SK-N-SH (cell line): ENCODE measurements around the gene FASTKD2. TPM values are rescaled to one million over a fixed set of nuclear protein-coding genes. Genes with fewer than 3 reads are reported as not detected.
A peak's percentile ranks its signal among the peaks of the same experiment; 100 is the strongest.

ENCODE experiments used
- CTCF ChIA-PET: fragments of 300-600, 350-600 bp; formaldehyde crosslinking; extraction: SDS; loops from one replicate; lab custom pipeline; 2021; lab: Yijun Ruan, JAX
- POLR2A ChIA-PET: fragments of 350-600 bp; sonication (Branson Sonifier 250); formaldehyde crosslinking; extraction: SDS; loops from one replicate; lab custom pipeline; 2020; ENCODE audit warnings: antibody characterized with exemption, inconsistent platforms; lab: Yijun Ruan, JAX
- DNase-seq: peaks from one replicate; pipeline ENCODE4 v3.0.0; 2012
- H2AFZ ChIP-seq: fragments of 200-600 bp; sonication (generic); 2 replicates; pipeline ENCODE4 v1.8.1; 2016; ENCODE audit warnings: antibody characterized with exemption, mild to moderate bottlenecking, low read depth
- H3F3A ChIP-seq: fragments of 200-600 bp; sonication (generic); replicated peaks from 2 replicates; pipeline ENCODE3; 2016; ENCODE audit warnings: antibody characterized with exemption, mild to moderate bottlenecking; ENCODE audit not compliant: insufficient read depth
- H3K27ac ChIP-seq, 2 experiments: fragments of 200-500 bp in 1 of 2; fragments of 200-600 bp in 1 of 2; sonication (Bioruptor generic) in 1 of 2; sonication (generic), shearing (Covaris generic) in 1 of 2; 2 replicates each; pipeline versions ENCODE4 v1.5.1 to v1.6.1; 2014 to 2016; ENCODE audit warnings: low read depth in 2 of 2, inconsistent platforms in 1 of 2, low read length in 1 of 2, mild to moderate bottlenecking in 1 of 2, mixed read lengths in 1 of 2
- H3K27me3 ChIP-seq: fragments of 200-600 bp; sonication (generic), shearing (Covaris generic); 2 replicates; pipeline ENCODE4 v1.6.1; 2016; ENCODE audit warnings: mixed run types; ENCODE audit not compliant: insufficient read depth
- H3K36me3 ChIP-seq, 2 experiments: fragments of 200-500 bp in 1 of 2; fragments of 200-600 bp in 1 of 2; sonication (Bioruptor generic) in 1 of 2; sonication (generic) in 1 of 2; replicated peaks in 1 of 2; 2 replicates each; pipeline versions ENCODE3 to v1.5.1; 2014 to 2016; ENCODE audit warnings: low read length in 1 of 2, mild to moderate bottlenecking in 1 of 2; ENCODE audit not compliant: insufficient read depth in 2 of 2, control insufficient read depth in 1 of 2
- H3K4me1 ChIP-seq, 2 experiments: fragments of 200-500 bp in 1 of 2; fragments of 200-600 bp in 1 of 2; sonication (Bioruptor generic) in 1 of 2; sonication (generic), shearing (Covaris generic) in 1 of 2; 2 replicates each; pipeline versions ENCODE4 v1.5.1 to v1.6.1; 2014 to 2016; ENCODE audit warnings: low read depth in 1 of 2, low read length in 1 of 2, mixed run types in 1 of 2; ENCODE audit not compliant: insufficient read depth in 2 of 2, control insufficient read depth in 1 of 2
- H3K4me2 ChIP-seq: fragments of 200-600 bp; sonication (generic), shearing (Covaris generic); 2 replicates; pipeline ENCODE4 v1.6.1; 2017; ENCODE audit warnings: mixed run types
- H3K4me3 ChIP-seq, 2 experiments: fragments of 200-500 bp in 1 of 2; fragments of 200-600 bp in 1 of 2; sonication (Bioruptor generic) in 1 of 2; sonication (generic), shearing (Covaris generic) in 1 of 2; 2 replicates each; pipeline versions ENCODE4 v1.5.1 to v1.8.1; 2014 to 2016; ENCODE audit warnings: low read depth in 2 of 2, inconsistent platforms in 1 of 2, low read length in 1 of 2, mild to moderate bottlenecking in 1 of 2, mixed read lengths in 1 of 2, moderate library complexity in 1 of 2
- H3K79me2 ChIP-seq: fragments of 200-600 bp; sonication (generic); 2 replicates; pipeline ENCODE4 v1.8.1; 2017; ENCODE audit warnings: mild to moderate bottlenecking; ENCODE audit not compliant: insufficient read depth
- H3K9ac ChIP-seq: fragments of 200-600 bp; sonication (generic); 2 replicates; pipeline ENCODE4 v1.6.1; 2017; ENCODE audit warnings: mixed run types
- H3K9me2 ChIP-seq: fragments of 200-600 bp; sonication (generic); 2 replicates; pipeline ENCODE4 v1.6.1; 2017; ENCODE audit warnings: mixed run types
- H3K9me3 ChIP-seq: fragments of 200-600 bp; sonication (generic); 2 replicates; pipeline ENCODE4 v1.6.1; 2017; ENCODE audit warnings: mixed run types, mild to moderate bottlenecking, moderate library complexity
- H4K20me1 ChIP-seq: fragments of 200-600 bp; sonication (generic); 2 replicates; pipeline ENCODE4 v1.6.1; 2017; ENCODE audit warnings: mild to moderate bottlenecking, mixed run types; ENCODE audit not compliant: insufficient read depth
- CHD2 ChIP-seq: fragments of 150-350 bp; IDR thresholded peaks from 2 replicates; pipeline ENCODE4 v1.6.1; 2018; ENCODE audit warnings: low read length; ENCODE audit not compliant: partially characterized antibody
- EP300 ChIP-seq, 2 experiments: IDR thresholded peaks; 2 replicates each; pipeline versions ENCODE4 v1.4.0 to v1.6.1; 2012; ENCODE audit warnings: borderline replicate concordance in 1 of 2, low read depth in 1 of 2, low read length in 1 of 2
- IRF3 ChIP-seq: fragments of 150-350 bp; IDR thresholded peaks from 2 replicates; pipeline ENCODE4 v1.6.1; 2016; ENCODE audit warnings: mild to moderate bottlenecking, low read depth, low read length
- MEF2A ChIP-seq: IDR thresholded peaks from 2 replicates; pipeline ENCODE4 v1.4.0; 2012; ENCODE audit warnings: low read depth, borderline replicate concordance
- MXI1 ChIP-seq: IDR thresholded peaks from 2 replicates; pipeline ENCODE4 v1.6.1; 2012; ENCODE audit warnings: mild to moderate bottlenecking, low read depth, low read length, improper control_type of control experiment
- POLR2AphosphoS5 ChIP-seq: IDR thresholded peaks from 2 replicates; pipeline ENCODE4 v1.6.1; 2012; ENCODE audit warnings: low read depth, low read length
- RAD21 ChIP-seq: IDR thresholded peaks from 2 replicates; pipeline ENCODE4 v1.6.1; 2012; ENCODE audit warnings: mild to moderate bottlenecking, low read length
- REST ChIP-seq: IDR thresholded peaks from 2 replicates; pipeline ENCODE4 v1.6.1; 2012; ENCODE audit warnings: mild to moderate bottlenecking, low read depth, low read length, moderate library complexity
- RFX5 ChIP-seq: IDR thresholded peaks from 2 replicates; pipeline ENCODE4 v1.6.1; 2012; ENCODE audit warnings: mild to moderate bottlenecking, improper control_type of control experiment, low read length
- SMC3 ChIP-seq: IDR thresholded peaks from 2 replicates; pipeline ENCODE4 v1.6.1; 2012; ENCODE audit warnings: low read depth, low read length, improper control_type of control experiment
- TEAD4 ChIP-seq: IDR thresholded peaks from 2 replicates; pipeline ENCODE4 v1.4.0; 2012; ENCODE audit warnings: mild to moderate bottlenecking, borderline replicate concordance; ENCODE audit not compliant: insufficient read depth
- WGBS: methylation state at CpG from one replicate; pipeline ENCODE4 v1.1.6; 2017; ENCODE audit warnings: low lambda C conversion rate; 5-methylcytosine and 5-hydroxymethylcytosine counted together
- polyA plus RNA-seq, 3 experiments: library from polyadenylated mRNA; depleted of rRNA; stranded (reverse); fragments of >200 nt; gene quantifications; 2 replicates each; pipeline ENCODE4 v1.2.3, GENCODE V29; 2012
- TF ChIP-seq, protein P1 (sequence below): IDR thresholded peaks from 2 replicates; pipeline ENCODE4 v1.4.0; 2012; ENCODE audit warnings: low read depth
- TF ChIP-seq, protein P2 (sequence below): fragments of 200-600 bp; sonication (generic); IDR thresholded peaks from 2 replicates; pipeline ENCODE4 v1.6.1; 2017; ENCODE audit warnings: antibody characterized with exemption, mild to moderate bottlenecking, moderate library complexity

The FASTKD2 gene
- polyA plus RNA-seq, 1 of the 3 experiments (the other 2 are of a cell fraction): 15.1 TPM

DNA sequence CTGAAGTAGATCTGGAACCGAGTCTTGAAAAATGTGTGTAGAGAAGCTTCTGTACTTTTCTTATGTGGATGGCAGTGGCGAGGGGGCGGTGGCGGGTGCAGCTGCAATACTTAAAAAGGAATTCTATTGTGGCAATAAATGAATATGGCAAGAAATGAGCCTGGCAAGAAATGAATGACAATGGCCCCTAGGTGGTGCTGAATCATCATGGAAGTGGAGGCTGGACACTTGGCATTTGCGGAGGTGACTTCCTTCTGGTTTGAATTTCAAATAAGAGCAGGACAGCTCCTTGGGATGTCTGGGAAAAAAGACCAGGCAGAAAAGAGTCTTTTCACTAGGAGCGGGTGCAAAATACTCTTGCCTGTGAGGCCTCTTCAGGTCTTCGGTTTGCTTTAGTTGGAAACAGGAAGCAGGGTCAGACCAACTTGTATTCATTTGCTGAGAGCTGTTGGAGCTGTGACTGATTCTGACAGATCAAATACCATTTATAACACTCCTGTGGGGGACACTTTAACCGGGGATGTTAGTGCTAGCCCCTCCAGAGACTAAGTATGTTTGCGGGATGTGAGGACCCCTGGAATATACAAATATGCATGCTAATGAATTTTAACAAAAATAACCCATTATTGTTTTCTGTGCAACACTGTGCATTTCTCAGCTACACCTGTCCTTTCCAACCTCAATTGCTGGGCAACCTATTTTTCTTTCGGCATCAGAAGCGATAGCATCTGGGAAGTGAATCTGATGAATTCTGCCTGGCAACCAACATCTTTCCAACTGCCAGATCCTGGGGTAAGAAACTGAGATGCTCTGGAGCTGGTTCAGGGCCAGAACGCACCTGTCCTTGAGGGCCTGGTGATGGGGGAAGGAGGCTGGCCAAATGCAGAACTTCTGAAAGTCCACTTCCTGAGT is 35.4 kb downstream of the FASTKD2 start:
- Histone ChIP-seq H3K27me3 (no peaks in the 10 kb centered on the region), H3K27ac (peak overlapping the region in 1 of 2 experiments; percentile 28; a peak in 1 of 4 replicates), H3K79me2 (no peaks in the 10 kb centered on the region), H3K9me3 (no peaks in the 10 kb centered on the region), H3F3A (no peaks in the 10 kb centered on the region), H3K4me1 (peaks cover 0 to 27% of the 10 kb centered on the region in 2 experiments; a peak in 1 of 4 replicates), H3K4me2 (no peak overlapping the region), H4K20me1 (no peaks in the 10 kb centered on the region), H3K36me3 (no peaks in the 10 kb centered on the region), H3K9me2 (no peaks in the 10 kb centered on the region), H2AFZ (no peak overlapping the region), H3K4me3 (no peak overlapping the region; a peak in 1 of 4 replicates), H3K9ac (no peak overlapping the region)
- ChIA-PET CTCF (interaction anchor here (0.6 to 11.5 kb wide), 67 partner anchors 10 to 1172 kb away, joined by 3 to 111 read pairs (median 4); partner anchors contain the start of gene KLF7), POLR2A (interaction anchor here (0.5 to 3.0 kb wide), 4 partner anchors 179 to 672 kb away, joined by 3 to 16 read pairs (median 4); partner anchors contain the start of gene KLF7)
- WGBS: 33% methylated on average over 12 of the region's 12 CpGs
- DNase-seq: peak; percentile 52
- TF ChIP-seq IRF3: no peak
- peak; percentile 87 for TF ChIP-seq SMC3
- TF ChIP-seq, protein P1, sequence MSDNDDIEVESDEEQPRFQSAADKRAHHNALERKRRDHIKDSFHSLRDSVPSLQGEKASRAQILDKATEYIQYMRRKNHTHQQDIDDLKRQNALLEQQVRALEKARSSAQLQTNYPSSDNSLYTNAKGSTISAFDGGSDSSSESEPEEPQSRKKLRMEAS: no peak
- TF ChIP-seq CHD2: peak; percentile 26
- TF ChIP-seq RFX5: peak; percentile 63; the same call in 1 of the 2 replicates
- 0 out of 2 replicates have a peak, but pooled peaks have one; percentile 30 for TF ChIP-seq REST
- no peak for TF ChIP-seq TEAD4
- peak; percentile 45; the same call in 1 of the 2 replicates for TF ChIP-seq MXI1
- TF ChIP-seq EP300 (IDR thresholded peaks at IDR 0.05; ENCODE audit: borderline replicate concordance in 1 of 2, low read depth in 1 of 2, low read length in 1 of 2): no peak
- TF ChIP-seq, protein P2, sequence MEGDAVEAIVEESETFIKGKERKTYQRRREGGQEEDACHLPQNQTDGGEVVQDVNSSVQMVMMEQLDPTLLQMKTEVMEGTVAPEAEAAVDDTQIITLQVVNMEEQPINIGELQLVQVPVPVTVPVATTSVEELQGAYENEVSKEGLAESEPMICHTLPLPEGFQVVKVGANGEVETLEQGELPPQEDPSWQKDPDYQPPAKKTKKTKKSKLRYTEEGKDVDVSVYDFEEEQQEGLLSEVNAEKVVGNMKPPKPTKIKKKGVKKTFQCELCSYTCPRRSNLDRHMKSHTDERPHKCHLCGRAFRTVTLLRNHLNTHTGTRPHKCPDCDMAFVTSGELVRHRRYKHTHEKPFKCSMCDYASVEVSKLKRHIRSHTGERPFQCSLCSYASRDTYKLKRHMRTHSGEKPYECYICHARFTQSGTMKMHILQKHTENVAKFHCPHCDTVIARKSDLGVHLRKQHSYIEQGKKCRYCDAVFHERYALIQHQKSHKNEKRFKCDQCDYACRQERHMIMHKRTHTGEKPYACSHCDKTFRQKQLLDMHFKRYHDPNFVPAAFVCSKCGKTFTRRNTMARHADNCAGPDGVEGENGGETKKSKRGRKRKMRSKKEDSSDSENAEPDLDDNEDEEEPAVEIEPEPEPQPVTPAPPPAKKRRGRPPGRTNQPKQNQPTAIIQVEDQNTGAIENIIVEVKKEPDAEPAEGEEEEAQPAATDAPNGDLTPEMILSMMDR: peak; percentile 78
- TF ChIP-seq POLR2AphosphoS5: no peak
- TF ChIP-seq MEF2A: no peak
- TF ChIP-seq RAD21: peak; percentile 95
